AG04450 (cell line): ENCODE results near the gene PRDM8. TPM values are rescaled to one million over a fixed set of nuclear protein-coding genes. Genes with fewer than 3 reads are reported as not detected.
A peak's percentile ranks its signal among the peaks of the same experiment; 100 is the strongest.

Source experiments
- CTCF ChIA-PET: fragments of 300-600, 350-600 bp; formaldehyde crosslinking; extraction: SDS; loops from one replicate; lab custom pipeline; 2022; ENCODE audit warnings: antibody characterized with exemption, inconsistent platforms; lab: Charles Lee
- POLR2A ChIA-PET: fragments of 350-600 bp; formaldehyde crosslinking; extraction: SDS; loops from one replicate; lab custom pipeline; 2021; ENCODE audit warnings: antibody characterized with exemption, inconsistent platforms; lab: Yijun Ruan, JAX
- DNase-seq: peaks from one replicate; pipeline ENCODE4 v3.0.0-alpha.2; 2011; ENCODE audit warnings: low read depth, low spot score
- H3K27ac ChIP-seq: one replicate; pipeline ENCODE4 v1.5.1; 2012; ENCODE audit warnings: low read depth, low read length, control low read depth
- H3K27me3 ChIP-seq: one replicate; pipeline ENCODE4 v1.6.0; 2012; ENCODE audit warnings: low read length; ENCODE audit not compliant: control insufficient read depth, insufficient read depth
- H3K4me3 ChIP-seq: 2 replicates; pipeline ENCODE4 v1.5.1; 2011; ENCODE audit warnings: mild to moderate bottlenecking, low read depth, low read length, control low read depth
- H3K9me3 ChIP-seq: 2 replicates; pipeline ENCODE4 v1.5.1; 2012; ENCODE audit warnings: low read length; ENCODE audit not compliant: control insufficient read depth, insufficient read depth
- CTCF ChIP-seq: IDR thresholded peaks from 2 replicates; pipeline ENCODE4 v1.5.1; 2011; ENCODE audit warnings: low read depth, low read length, control low read depth, inconsistent platforms
- polyA minus RNA-seq: library from RNA; depleted of rRNA, polyadenylated mRNA; stranded (reverse); fragments of >200 nt; gene quantifications from 2 replicates; pipeline ENCODE4 v1.2.3, GENCODE V29; 2011; rRNA and poly(A)+ RNA removed
- polyA plus RNA-seq: library from polyadenylated mRNA; depleted of rRNA; stranded (reverse); fragments of >200 nt; gene quantifications from 2 replicates; pipeline ENCODE4 v1.2.3, GENCODE V29; 2011; rRNA removed

PRDM8 gene
- polyA plus RNA-seq (12.8 and 14.3 TPM in 2 replicates), polyA minus RNA-seq (9.4 and 10.9 TPM in 2 replicates)

- no peak for TF ChIP-seq CTCF
- Histone ChIP-seq H3K9me3 (no peaks in the 10 kb centered on the region; the same call in 1 of the 2 replicates), H3K4me3 (peak within 1 kb of the TSS; percentile 69), H3K27ac (peak within 1 kb of the TSS; percentile 61), H3K27me3 (no peaks in the 10 kb centered on the region)
- ChIA-PET POLR2A (interaction anchor here (0.7 to 2.2 kb wide), 5 partner anchors 10 to 124 kb away, joined by 3 to 16 read pairs (median 5); partner anchors contain the start of genes ANTXR2 and FGF5), CTCF (interaction anchor here (1.4 to 3.8 kb wide), 3 partner anchors 13 to 24 kb away, joined by 4 to 21 read pairs (median 6); no protein-coding TSS in a partner anchor)
- DNase-seq = no peak
Observed at GRCh38 chr4:80196922-80197573, at the start of gene PRDM8. PRDM8 (plus strand) TSS chr4:80197503; CDS start chr4:80200081, 2,578 bp downstream.

- no peak overlapping the region for H3K4me3 ChIP-seq
- ChIA-PET CTCF (interaction anchor here (0.6 kb wide), 1 partner anchor 12 kb away, joined by 3 read pairs; no protein-coding TSS in a partner anchor), POLR2A (no interaction called here)
- H3K9me3 ChIP-seq = no peaks in the 10 kb centered on the region
- no peak for DNase-seq
- no peak for TF ChIP-seq CTCF
- H3K27ac ChIP-seq = no peak overlapping the region
- H3K27me3 ChIP-seq = no peaks in the 10 kb centered on the region
Observed at GRCh38 chr4:80150387-80151180, 46.7 kb upstream of the PRDM8 start.

- no peak overlapping the region for H3K27ac ChIP-seq
- CTCF ChIA-PET = interaction anchor here (0.8 to 1.4 kb wide), 2 partner anchors 31 to 33 kb away, joined by 3 to 5 read pairs; no protein-coding TSS in a partner anchor
- H3K4me3 ChIP-seq = no peak overlapping the region
- TF ChIP-seq CTCF = no peak
- no peaks in the 10 kb centered on the region for H3K9me3 ChIP-seq
- no peak for DNase-seq
- no peaks in the 10 kb centered on the region for H3K27me3 ChIP-seq
- POLR2A ChIA-PET = no interaction called here
Observed at GRCh38 chr4:80151981-80152380, 45.3 kb upstream of the PRDM8 start.

GRCh38 chr4:80153874-80154544 is 43.3 kb upstream of the PRDM8 start:
- Histone ChIP-seq H3K4me3 (no peak overlapping the region), H3K27ac (no peak overlapping the region), H3K9me3 (no peaks in the 10 kb centered on the region), H3K27me3 (no peaks in the 10 kb centered on the region)
- no peak for TF ChIP-seq CTCF
- CTCF ChIA-PET = interaction anchor here (1.0 to 1.9 kb wide), 3 partner anchors 12 to 29 kb away, joined by 3 to 6 read pairs (median 4); no protein-coding TSS in a partner anchor
- POLR2A ChIA-PET = no interaction called here
- no peak for DNase-seq
